BLaER1 treated with 17β-estradiol and CSF1 and Interleukin-3, amounts not matched to agents 10 nM and 100 nM (cell line): Measurements from ENCODE around the gene ZNF330.
A peak's percentile ranks its signal among the peaks of the same experiment; 100 is the strongest.
"Not testable (repeated sequence)": the region's sequence is repeated elsewhere in the genome, so short reads cannot be mapped to it uniquely, and the experiment has no call there.

Experiments
- H3K27ac ChIP-seq, 11 experiments: shearing (Covaris generic); formaldehyde crosslinking; 2 replicates each; pipeline ENCODE4 v1.8.1; 2022
- H3K27me3 ChIP-seq, 11 experiments: shearing (Covaris generic); formaldehyde crosslinking; 2 replicates each; pipeline ENCODE4 v1.8.1; 2022
- H3K36me3 ChIP-seq, 11 experiments: shearing (Covaris generic); formaldehyde crosslinking; 2 replicates each; pipeline ENCODE4 v1.8.1; 2022
- H3K4me1 ChIP-seq, 10 experiments: shearing (Covaris generic); formaldehyde crosslinking; 2 replicates each; pipeline ENCODE4 v1.8.1; 2022
- H3K4me2 ChIP-seq, 11 experiments: shearing (Covaris generic); formaldehyde crosslinking; 2 replicates each; pipeline ENCODE4 v1.8.1; 2022
- H3K4me3 ChIP-seq, 10 experiments: shearing (Covaris generic); formaldehyde crosslinking; 2 replicates each; pipeline ENCODE4 v1.8.1; 2022
- H3K9ac ChIP-seq, 11 experiments: shearing (Covaris generic); formaldehyde crosslinking; 2 replicates each; pipeline ENCODE4 v1.8.1; 2022
- H3K9me3 ChIP-seq, 11 experiments: shearing (Covaris generic); formaldehyde crosslinking; replicated peaks in 1 of 11; 2 replicates each; pipeline ENCODE4 v1.8.1; 2022
- H4K20me1 ChIP-seq, 11 experiments: shearing (Covaris generic); formaldehyde crosslinking; 2 replicates each; pipeline ENCODE4 v1.8.1; 2022
- Cebpa-rat ChIP-seq, 11 experiments: shearing (Covaris generic); IDR thresholded peaks; 2 replicates each; pipeline ENCODE4 v1.8.1; 2022

ZNF330 gene

GRCh38 chr4:141223418-141223817 lies 2.7 kb downstream of the ZNF330 start:
- Histone ChIP-seq H3K27me3 (no peaks in the 10 kb centered on the region), H3K9me3 (0 out of 22 replicates have a peak, but pooled peaks cover 0 to 3% (median 0%) of the 10 kb centered on the region in 11 experiments), H3K27ac (no peak overlapping the region), H3K4me2 (peak overlapping the region in 2 of 11 experiments; percentile 87 to 92; a peak in 3 of 22 replicates), H3K36me3 (peaks cover 49 to 63% (median 56%) of the 10 kb centered on the region in 11 experiments), H3K4me1 (peaks cover 6 to 40% (median 14%) of the 10 kb centered on the region in 10 experiments; a peak in 19 of 20 replicates), H3K4me3 (peak overlapping the region in 1 of 10 experiments; percentile 25; a peak in 3 of 20 replicates), H4K20me1 (peaks cover 11 to 53% (median 40%) of the 10 kb centered on the region in 11 experiments; a peak in 18 of 22 replicates), H3K9ac (no peak overlapping the region)
- TF ChIP-seq Cebpa-rat (IDR thresholded peaks at IDR 0.05): no peak

DNA sequence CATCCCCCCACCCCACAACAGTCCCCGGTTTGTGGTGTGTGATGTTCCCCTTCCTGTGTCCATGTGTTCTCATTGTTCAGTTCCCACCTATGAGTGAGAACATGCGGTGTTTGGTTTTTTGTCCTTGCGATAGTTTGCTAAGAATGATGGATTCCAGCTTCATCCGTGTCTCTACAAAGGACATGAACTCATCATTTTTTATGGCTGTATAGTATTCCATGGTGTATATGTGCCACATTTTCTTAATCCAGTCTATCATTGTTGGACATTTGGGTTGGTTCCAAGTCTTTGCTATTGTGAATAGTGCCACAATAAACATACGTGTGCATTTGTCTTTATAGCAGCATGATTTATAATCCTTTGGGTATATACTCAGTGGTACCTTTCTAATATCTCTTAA lies 6.6 kb downstream of the ZNF330 start:
- peaks cover 84 to 99% (median 93%) of the 10 kb centered on the region in 11 experiments for H3K36me3 ChIP-seq
- not testable (repeated sequence) for H3K9me3 ChIP-seq, H3K27ac ChIP-seq, H3K4me2 ChIP-seq, H3K27me3 ChIP-seq, H3K9ac ChIP-seq, H3K4me3 ChIP-seq
- H3K4me1 ChIP-seq: peaks cover 2 to 35% (median 7%) of the 10 kb centered on the region in 10 experiments; a peak in 19 of 20 replicates
- peaks cover 12 to 86% (median 38%) of the 10 kb centered on the region in 11 experiments; a peak in 18 of 22 replicates for H4K20me1 ChIP-seq

DNA sequence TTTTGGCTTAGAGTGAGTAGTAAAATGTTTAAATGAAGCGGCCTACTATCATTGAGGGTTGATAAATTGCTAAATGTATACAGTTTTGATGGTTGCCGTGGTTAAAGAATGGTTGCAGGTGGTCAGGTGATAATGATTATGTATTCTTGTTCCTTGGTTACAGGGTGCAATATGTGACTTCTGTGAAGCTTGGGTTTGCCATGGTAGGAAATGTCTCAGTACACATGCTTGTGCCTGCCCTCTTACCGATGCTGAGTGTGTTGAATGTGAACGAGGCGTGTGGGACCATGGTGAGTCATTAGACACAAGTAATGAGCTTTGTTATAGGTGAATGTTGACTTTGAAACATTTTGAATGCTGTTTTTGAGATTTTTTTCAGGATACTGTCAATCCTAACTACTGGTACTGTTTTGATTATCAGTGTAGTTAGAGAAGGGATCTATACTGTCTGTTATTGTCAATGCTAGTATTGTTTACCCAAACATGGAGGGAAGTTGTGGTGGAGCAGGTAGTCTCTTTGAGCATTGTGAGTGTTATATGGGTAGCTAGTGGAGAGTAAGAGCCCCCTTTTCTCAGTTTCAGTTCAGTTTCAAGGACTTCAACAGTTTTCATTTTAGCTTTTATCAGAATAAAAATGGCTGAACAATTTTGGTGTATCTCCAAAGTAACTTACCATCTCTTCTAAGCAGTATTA lies 8.9 kb downstream of the ZNF330 start:
- no peak overlapping the region for H3K9ac ChIP-seq

GRCh38 chr4:141233673-141234072 lies 13.0 kb downstream of the ZNF330 start:
- peaks cover 62 to 81% (median 72%) of the 10 kb centered on the region in 11 experiments for H3K36me3 ChIP-seq
- H3K27me3 ChIP-seq: no peaks in the 10 kb centered on the region
- no peak for TF ChIP-seq Cebpa-rat (IDR thresholded peaks at IDR 0.05)
- no peaks in the 10 kb centered on the region for H3K4me1 ChIP-seq
- peaks cover 0 to 49% (median 6%) of the 10 kb centered on the region in 11 experiments; a peak in 9 of 22 replicates for H4K20me1 ChIP-seq
- no peaks in the 10 kb centered on the region for H3K9me3 ChIP-seq
- no peak overlapping the region for H3K9ac ChIP-seq
- no peak overlapping the region for H3K4me2 ChIP-seq
- no peak overlapping the region for H3K4me3 ChIP-seq
- no peak overlapping the region for H3K27ac ChIP-seq

More for the DNA sequence above, 8.9 kb downstream of the ZNF330 start:
- H3K9me3 ChIP-seq: 0 out of 22 replicates have a peak, but pooled peaks cover 0 to 3% (median 0%) of the 10 kb centered on the region in 11 experiments
- peaks cover 84 to 99% (median 93%) of the 10 kb centered on the region in 11 experiments for H3K36me3 ChIP-seq
- no peak for TF ChIP-seq Cebpa-rat (IDR thresholded peaks at IDR 0.05)
- peaks cover 0 to 12% (median 0%) of the 10 kb centered on the region in 10 experiments; a peak in 2 of 20 replicates for H3K4me1 ChIP-seq
- no peak overlapping the region for H3K4me2 ChIP-seq
- no peaks in the 10 kb centered on the region for H3K27me3 ChIP-seq
- H4K20me1 ChIP-seq: peaks cover 4 to 77% (median 16%) of the 10 kb centered on the region in 11 experiments; a peak in 12 of 22 replicates
- H3K27ac ChIP-seq: no peak overlapping the region
- no peak overlapping the region for H3K4me3 ChIP-seq

DNA sequence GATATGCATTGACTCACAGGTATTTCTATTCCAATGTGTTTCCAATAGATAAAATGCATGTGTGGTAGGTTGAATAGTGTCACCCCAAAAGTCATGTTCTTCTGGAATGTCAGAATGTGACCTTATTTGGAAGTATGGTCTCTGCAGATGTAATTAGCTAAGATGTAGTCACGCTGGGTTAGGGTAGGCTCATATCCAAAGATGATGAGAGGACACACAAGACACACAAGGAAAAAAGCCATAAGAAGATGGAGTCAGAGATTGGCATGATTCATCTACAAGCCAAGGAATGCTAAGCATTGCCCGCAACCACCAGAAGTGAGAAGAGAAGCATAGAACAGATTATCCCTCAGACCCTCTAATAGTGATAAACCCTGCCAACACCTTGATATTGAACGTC lies 17.5 kb downstream of the ZNF330 start:
- no peaks in the 10 kb centered on the region for H3K9me3 ChIP-seq
- no peak overlapping the region for H3K9ac ChIP-seq
- no peak for TF ChIP-seq Cebpa-rat (IDR thresholded peaks at IDR 0.05)
- peaks cover 0 to 5% (median 0%) of the 10 kb centered on the region in 11 experiments; a peak in 3 of 22 replicates for H4K20me1 ChIP-seq
- H3K4me2 ChIP-seq: no peak overlapping the region
- no peak overlapping the region for H3K4me3 ChIP-seq
- peaks cover 21 to 36% (median 29%) of the 10 kb centered on the region in 11 experiments for H3K36me3 ChIP-seq
- H3K27me3 ChIP-seq: no peaks in the 10 kb centered on the region
- no peaks in the 10 kb centered on the region for H3K4me1 ChIP-seq
- H3K27ac ChIP-seq: no peak overlapping the region

DNA sequence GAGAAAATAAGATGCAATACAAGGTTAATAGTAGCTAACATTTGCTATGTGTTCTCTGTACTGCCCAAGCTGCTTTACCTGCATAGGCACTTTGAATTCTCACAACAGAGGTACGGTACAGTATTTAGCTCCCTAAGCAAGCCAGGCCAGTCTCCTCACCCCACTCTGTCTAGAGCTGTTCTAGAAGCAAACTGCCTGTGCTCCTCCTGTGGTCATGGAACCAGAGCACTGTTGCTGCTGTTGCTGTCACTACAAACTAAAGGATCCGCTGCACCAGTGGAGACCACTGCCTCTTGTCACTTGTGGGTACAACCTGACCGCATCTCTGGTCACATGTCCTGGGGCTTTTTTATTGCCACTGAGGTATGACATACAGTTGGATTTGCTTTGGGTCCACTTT lies 19.6 kb downstream of the ZNF330 start:
- Histone ChIP-seq H3K4me1 (no peaks in the 10 kb centered on the region), H3K36me3 (peaks cover 5 to 15% (median 8%) of the 10 kb centered on the region in 11 experiments; a peak in 21 of 22 replicates), H3K4me2 (no peak overlapping the region), H3K27me3 (no peaks in the 10 kb centered on the region), H3K9ac (no peak overlapping the region), H4K20me1 (no peaks in the 10 kb centered on the region), H3K27ac (no peak overlapping the region), H3K9me3 (0 out of 22 replicates have a peak, but pooled peaks cover 0 to 3% (median 0%) of the 10 kb centered on the region in 11 experiments), H3K4me3 (no peak overlapping the region)
- TF ChIP-seq Cebpa-rat (IDR thresholded peaks at IDR 0.05): no peak

- Histone ChIP-seq H3K4me1 (no peaks in the 10 kb centered on the region), H3K9ac (no peak overlapping the region), H3K9me3 (0 out of 22 replicates have a peak, but pooled peaks cover 0 to 4% (median 0%) of the 10 kb centered on the region in 11 experiments), H3K4me3 (no peak overlapping the region), H3K36me3 (peaks cover under 1 to 11% (median 4%) of the 10 kb centered on the region in 11 experiments; a peak in 13 of 22 replicates), H3K27me3 (no peaks in the 10 kb centered on the region), H3K4me2 (no peak overlapping the region), H3K27ac (no peak overlapping the region), H4K20me1 (no peaks in the 10 kb centered on the region)
- no peak for TF ChIP-seq Cebpa-rat (IDR thresholded peaks at IDR 0.05)
Observed at GRCh38 chr4:141240671-141241070, 20.0 kb downstream of the ZNF330 start.

DNA sequence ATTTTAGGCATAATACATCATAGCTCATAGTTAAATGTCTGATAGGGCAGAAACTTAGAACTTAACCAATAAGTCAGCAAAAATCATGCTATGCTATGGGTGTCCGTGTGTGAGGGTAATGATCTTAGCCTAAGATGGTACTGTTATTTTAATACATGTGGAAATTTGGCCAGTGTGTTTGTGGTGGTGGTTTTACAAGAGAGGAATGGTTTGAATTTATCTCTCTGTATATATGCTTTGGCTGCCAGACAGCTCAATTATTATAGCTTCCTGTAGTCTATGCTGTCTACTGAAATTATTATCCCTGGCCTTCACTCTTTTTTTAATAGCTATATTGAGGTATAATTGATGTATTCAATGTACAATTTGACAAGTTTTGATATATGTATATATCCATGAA lies 21.3 kb downstream of the ZNF330 start:
- no peak for TF ChIP-seq Cebpa-rat (IDR thresholded peaks at IDR 0.05)
- no peak overlapping the region for H3K9ac ChIP-seq
- no peak overlapping the region for H3K4me2 ChIP-seq
- H3K27ac ChIP-seq: no peak overlapping the region
- 0 out of 22 replicates have a peak, but pooled peaks cover 0 to 4% (median 0%) of the 10 kb centered on the region in 11 experiments for H3K9me3 ChIP-seq
- no peak overlapping the region for H3K4me3 ChIP-seq
- H3K4me1 ChIP-seq: no peaks in the 10 kb centered on the region
- no peaks in the 10 kb centered on the region for H4K20me1 ChIP-seq
- no peaks in the 10 kb centered on the region for H3K36me3 ChIP-seq
- H3K27me3 ChIP-seq: no peaks in the 10 kb centered on the region

DNA sequence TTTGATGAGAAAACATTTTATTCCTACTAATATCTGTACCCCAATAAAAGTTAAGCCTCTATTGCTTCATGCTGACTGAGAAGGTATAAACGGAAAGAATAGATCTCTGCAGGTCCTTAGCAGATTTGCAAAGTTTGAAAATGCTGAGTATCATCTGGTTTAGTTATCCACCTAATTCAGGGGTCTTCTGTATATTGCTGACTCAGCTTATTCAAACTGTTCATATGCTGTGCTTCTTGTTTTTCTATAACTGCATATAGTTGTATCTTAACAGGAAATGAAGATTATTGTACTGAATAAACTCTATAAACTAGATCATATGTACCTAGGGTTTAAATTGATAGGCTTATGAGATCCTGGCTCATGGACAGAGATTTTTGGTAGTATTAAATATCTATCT lies 23.7 kb downstream of the ZNF330 start:
- TF ChIP-seq Cebpa-rat (IDR thresholded peaks at IDR 0.05): no peak
- no peaks in the 10 kb centered on the region for H3K27me3 ChIP-seq
- H3K4me2 ChIP-seq: no peak overlapping the region
- H3K9ac ChIP-seq: no peak overlapping the region
- H3K27ac ChIP-seq: no peak overlapping the region
- 0 out of 22 replicates have a peak, but pooled peaks cover 0 to 4% (median 0%) of the 10 kb centered on the region in 11 experiments for H3K9me3 ChIP-seq
- H3K4me1 ChIP-seq: no peaks in the 10 kb centered on the region
- no peaks in the 10 kb centered on the region for H3K36me3 ChIP-seq
- H3K4me3 ChIP-seq: no peak overlapping the region
- no peaks in the 10 kb centered on the region for H4K20me1 ChIP-seq
